Measurements from ENCODE around the gene CHKA. TPM values are rescaled to one million over a fixed set of nuclear protein-coding genes. Genes with fewer than 3 reads are reported as not detected.

CHKA gene
- total and polyA plus RNA-seq, 8 donors = 36.8 to 106 (median 82.8) TPM

DNA sequence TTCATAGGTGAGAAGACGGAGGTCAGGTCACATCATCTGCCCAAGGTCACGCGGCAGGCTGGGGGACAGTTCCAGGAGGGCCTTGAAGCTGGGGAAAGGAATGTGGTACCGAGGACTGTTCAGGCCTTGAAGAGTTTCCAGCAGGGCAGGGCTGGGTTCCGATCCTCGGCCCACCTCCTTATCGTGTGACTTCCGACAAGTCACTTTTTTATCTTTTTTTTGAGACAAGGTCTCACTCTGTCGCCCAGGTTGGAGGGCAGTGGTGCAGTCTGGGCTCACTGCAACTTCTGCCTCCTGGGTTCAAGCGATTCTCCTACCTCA is 90.1 kb downstream of the CHKA start:
- DNase-seq (no peak), ATAC-seq (peak; percentile 34)
- Histone ChIP-seq H3K36me3 (peaks cover 0 to 39% of the 10 kb centered on the region in 2 donors), H3K4me1 (peaks cover 9 to 40% of the 10 kb centered on the region in 2 donors), H3K4me3 (peak overlapping the region; percentile 82 to 83), H3K27ac (peak overlapping the region; percentile 66 to 87), H3K27me3 (no peaks in the 10 kb centered on the region), H3K9me3 (no peaks in the 10 kb centered on the region)
- no peak for TF ChIP-seq CTCF (IDR thresholded peaks at IDR 0.05)
- intact Hi-C loops (cut with DNase I) = no loop called here

DNA sequence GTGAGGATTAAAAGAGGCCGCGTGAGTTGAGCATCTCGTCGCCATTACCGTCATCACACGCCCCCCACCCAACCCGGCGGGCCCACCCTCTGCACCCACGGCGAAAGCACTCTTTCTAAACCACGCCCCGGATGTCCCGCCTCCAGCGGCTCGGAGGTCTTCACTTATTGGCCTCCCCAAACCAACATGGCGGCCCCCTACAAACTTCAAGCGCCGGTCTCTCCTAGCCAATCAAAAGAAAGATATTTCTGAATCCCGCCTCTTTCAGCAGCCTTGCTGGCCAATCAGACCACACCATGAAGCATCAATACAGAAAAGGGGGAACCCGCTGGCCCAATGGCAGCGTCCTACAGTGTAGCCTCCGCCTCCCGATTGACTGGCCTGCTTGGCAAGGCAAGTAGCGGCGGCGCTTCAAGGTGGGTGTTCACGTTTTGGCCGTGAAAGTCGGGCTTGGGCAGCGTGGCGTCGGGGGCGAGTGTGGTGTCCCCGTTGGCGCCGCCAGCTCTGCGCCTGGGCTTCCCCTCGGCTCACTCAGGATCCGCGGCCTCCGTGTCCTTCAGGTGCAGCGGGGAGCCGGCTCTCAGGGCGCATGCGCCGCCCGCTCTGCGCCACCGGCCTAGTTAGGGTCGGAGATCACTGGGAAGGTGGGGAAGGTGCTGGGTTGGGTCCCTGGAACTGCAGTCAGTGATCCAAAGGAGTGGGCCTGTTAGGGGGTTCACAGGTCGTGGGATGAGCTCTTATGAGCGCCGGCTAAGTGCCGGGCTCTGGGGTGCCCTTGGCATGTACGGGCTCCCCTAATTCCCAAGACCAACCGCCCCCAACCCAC is 90.7 kb downstream of the CHKA start, which contains the start of gene NDUFS8:
NDUFS8 (plus strand) TSS at position 364 of the 826 bp plus-strand sequence. CDS start 1,471 bp downstream, outside the sequence.
- DNase-seq (peak; percentile 94 to 98 (median 96)), ATAC-seq (peak; percentile 94)
- Histone ChIP-seq H3K27me3 (no peaks in the 10 kb centered on the region), H3K36me3 (peaks cover 0 to 45% of the 10 kb centered on the region in 2 donors), H3K9me3 (no peaks in the 10 kb centered on the region), H3K4me3 (peak within 1 kb of the TSS; percentile 82 to 83), H3K27ac (peak within 1 kb of the TSS; percentile 66 to 87), H3K4me1 (peaks cover 9 to 35% of the 10 kb centered on the region in 2 donors)
- intact Hi-C loops (cut with DNase I) = no loop called here
- no peak for TF ChIP-seq CTCF (IDR thresholded peaks at IDR 0.05)

DNA sequence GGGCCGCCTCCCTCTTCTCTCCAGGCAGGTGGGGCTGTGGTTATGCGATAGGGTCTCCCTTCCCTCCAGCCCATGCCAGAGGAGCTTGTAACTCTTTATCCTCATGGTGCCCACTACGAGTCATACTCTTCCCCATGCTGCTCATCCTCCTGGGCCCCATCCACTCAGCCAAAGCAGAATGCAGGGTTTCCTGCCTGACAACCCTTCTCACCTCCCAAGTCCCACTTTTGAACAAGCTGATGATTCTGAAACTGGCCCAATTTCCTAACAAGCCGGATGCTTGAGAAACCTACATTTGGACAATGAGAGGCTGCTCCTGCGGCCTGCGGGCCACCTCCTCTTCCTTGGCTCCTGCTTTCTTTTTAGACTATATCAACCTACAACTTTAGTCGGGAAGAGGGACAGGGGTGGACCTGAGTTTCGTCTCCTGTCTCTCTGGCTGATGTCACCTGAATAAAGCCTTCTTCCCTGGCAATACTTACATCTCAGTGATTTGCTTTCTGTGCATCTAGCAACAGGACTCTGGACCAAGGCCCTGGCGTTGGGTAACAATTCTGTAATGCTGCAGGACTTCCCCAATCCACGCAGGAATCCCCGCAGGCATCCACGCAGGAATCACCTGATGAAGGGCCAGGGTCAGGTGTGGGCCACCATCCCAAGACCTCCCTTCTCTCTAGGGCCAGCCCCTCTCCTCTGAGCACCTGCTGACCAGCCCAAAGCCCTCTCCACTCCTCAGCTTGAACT is 92.2 kb downstream of the CHKA start:
- H3K4me3 ChIP-seq = no peak overlapping the region
- DNase-seq (no peak), ATAC-seq (no peak)
- H3K27ac ChIP-seq = no peak overlapping the region
- TF ChIP-seq CTCF (IDR thresholded peaks at IDR 0.05) = no peak
- intact Hi-C loops (cut with DNase I) = no loop called here
- H3K4me1 ChIP-seq = peaks cover 9 to 30% of the 10 kb centered on the region in 2 donors
- no peaks in the 10 kb centered on the region for H3K9me3 ChIP-seq
- no peaks in the 10 kb centered on the region for H3K27me3 ChIP-seq
- peaks cover 0 to 58% of the 10 kb centered on the region in 2 donors for H3K36me3 ChIP-seq

GRCh38 chr11:68027667-68028066 is 93.5 kb downstream of the CHKA start:
- H3K36me3 ChIP-seq = peaks cover 0 to 57% of the 10 kb centered on the region in 2 donors
- no peak for ATAC-seq

More at GRCh38 chr11:68027667-68028066, 93.5 kb downstream of the CHKA start:
- no peak for DNase-seq
- intact Hi-C loops (cut with DNase I) = no loop called here
- Histone ChIP-seq H3K27ac (no peak overlapping the region), H3K4me3 (no peak overlapping the region), H3K4me1 (peaks cover 9 to 27% of the 10 kb centered on the region in 2 donors), H3K27me3 (no peaks in the 10 kb centered on the region), H3K9me3 (no peaks in the 10 kb centered on the region)
- no peak for TF ChIP-seq CTCF (IDR thresholded peaks at IDR 0.05)
